Mucosa of descending colon (tissue), 3 donors: ENCODE measurements around the gene TBL1X. TPM values are rescaled to one million over a fixed set of nuclear protein-coding genes. Genes with fewer than 3 reads are reported as not detected.
A peak's percentile ranks its signal among the peaks of the same experiment; 100 is the strongest.

Experiments
- ATAC-seq: fragments of 200-7000 bp; cut with Tn5 transposase; one replicate; pipeline ENCODE4 v1.9.1; 2020; ENCODE audit warnings: mild to moderate bottlenecking, moderate library complexity
- DNase-seq, 3 donors: peaks; one replicate each; pipeline ENCODE4 v3.0.0-alpha.2; 2020
- H3K36me3 ChIP-seq: fragments of 200-600 bp; one replicate; pipeline ENCODE4 v1.8.0; 2021; ENCODE audit warnings: low read depth, mild to moderate bottlenecking
- H3K4me1 ChIP-seq: fragments of 200-600 bp; one replicate; pipeline ENCODE4 v1.8.0; 2021; ENCODE audit warnings: low read depth, mild to moderate bottlenecking
- H3K4me3 ChIP-seq: fragments of 200-600 bp; one replicate; pipeline ENCODE4 v1.8.0; 2021; ENCODE audit warnings: mild to moderate bottlenecking
- H3K9me3 ChIP-seq: fragments of 200-600 bp; one replicate; pipeline ENCODE4 v1.8.0; 2021; ENCODE audit warnings: mild to moderate bottlenecking
- CTCF ChIP-seq: fragments of 200-600 bp; IDR thresholded peaks from one replicate; pipeline ENCODE4 v1.8.0; 2022; ENCODE audit warnings: antibody characterized with exemption, mild to moderate bottlenecking
- intact Hi-C, 2 donors: fragments of 100-400 bp; cut with DNase I in 1 of 2; cut with micrococcal nuclease in 1 of 2; formaldehyde crosslinking; loops; one replicate each; pipeline versions ENCODE4 v1.11.0 to v1.11.1; 2022; cut with DNase I, micrococcal nuclease
- total RNA-seq, 3 donors: library from RNA; stranded (reverse); fragmentation: NEBNext Ultra II Directional in 2 of 3; extraction: Animal tissue kit (Norgen Biotek cat#: 25700) in 2 of 3; gene quantifications; one replicate each; pipeline versions ENCODE4 v1.2.1 to v1.2.4, GENCODE V29; 2021 to 2023
- donor health status: DM: no; HTN: no; CAD: no; lungs with moderate emphysema.
- donor health status: DM: no; HTN: no; CAD: no.
- donor health status: DM: no; HTN: yes; CAD: no.

The TBL1X gene
- total RNA-seq, 3 donors from 2014 or later = 12.1 to 26.6 (median 16.3) TPM

DNA sequence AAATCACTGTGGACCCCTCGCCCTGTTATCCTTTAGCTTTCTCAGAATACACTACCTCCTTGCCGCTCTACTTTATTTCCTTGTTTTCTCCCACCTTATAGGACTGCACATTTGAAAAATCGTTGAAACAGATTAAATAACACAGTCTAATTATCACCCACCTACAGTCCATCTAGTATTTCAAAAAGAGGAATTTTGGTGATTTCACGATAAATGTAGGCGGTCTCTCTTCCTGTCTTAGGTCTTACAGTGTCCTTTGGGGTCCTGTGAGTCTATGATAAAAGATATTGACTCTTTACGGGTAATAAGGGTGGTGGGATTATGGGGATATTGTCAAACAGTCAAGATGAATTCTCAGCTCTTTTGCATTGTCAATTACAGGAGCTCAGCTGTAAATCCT lies 2.4 kb upstream of the TBL1X start:
- ATAC-seq (no peak), DNase-seq (no peak)
- Histone ChIP-seq H3K9me3 (no peaks in the 10 kb centered on the region), H3K4me1 (no peaks in the 10 kb centered on the region), H3K36me3 (no peaks in the 10 kb centered on the region), H3K4me3 (no peak overlapping the region)
- intact Hi-C loops = loop anchor here in 1 of 2 donors (2.0 kb wide), 1 partner anchor 120 kb away; no protein-coding TSS in a partner anchor
- TF ChIP-seq CTCF = no peak

- no peaks in the 10 kb centered on the region for H3K4me1 ChIP-seq
- peak; percentile 26 to 60 (median 59) for DNase-seq
- no peaks in the 10 kb centered on the region for H3K36me3 ChIP-seq
- no peaks in the 10 kb centered on the region for H3K9me3 ChIP-seq
- intact Hi-C loops = no loop called here
- no peak for TF ChIP-seq CTCF
- ATAC-seq = peak; percentile 34
- H3K4me3 ChIP-seq = peak overlapping the region; percentile 28
These were observed 694 bp downstream of the TBL1X start for GRCh38 chrX:9465380-9466123.

- Histone ChIP-seq H3K36me3 (no peaks in the 10 kb centered on the region), H3K4me1 (no peaks in the 10 kb centered on the region), H3K4me3 (peak overlapping the region; percentile 28), H3K9me3 (no peaks in the 10 kb centered on the region)
- DNase-seq (peak; percentile 40 to 72 (median 60)), ATAC-seq (peak; percentile 42)
- TF ChIP-seq CTCF = no peak
- intact Hi-C loops = no loop called here
These were observed 1.3 kb downstream of the TBL1X start for GRCh38 chrX:9466124-9466495.

- ATAC-seq (no peak), DNase-seq (no peak)
- Histone ChIP-seq H3K9me3 (no peaks in the 10 kb centered on the region), H3K4me3 (no peak overlapping the region), H3K36me3 (no peaks in the 10 kb centered on the region), H3K4me1 (no peaks in the 10 kb centered on the region)
- intact Hi-C loops = no loop called here
- TF ChIP-seq CTCF = no peak
These were observed 1.9 kb downstream of the TBL1X start for GRCh38 chrX:9466736-9467135.

GRCh38 chrX:9467146-9467545 lies 2.3 kb downstream of the TBL1X start:
- Histone ChIP-seq H3K4me3 (no peak overlapping the region), H3K4me1 (no peaks in the 10 kb centered on the region), H3K36me3 (no peaks in the 10 kb centered on the region), H3K9me3 (no peaks in the 10 kb centered on the region)
- ATAC-seq (no peak), DNase-seq (no peak)
- intact Hi-C loops = no loop called here
- no peak for TF ChIP-seq CTCF
